GM18873 (cell line): ENCODE data around the gene LCN6.
A peak's percentile ranks its signal among the peaks of the same experiment; 100 is the strongest.
"Not testable (repeated sequence)": the region's sequence is repeated elsewhere in the genome, so short reads cannot be mapped to it uniquely, and the experiment has no call there.

Experiments
- ATAC-seq: cut with Tn5 transposase; IDR thresholded peaks from one replicate; pipeline ENCODE4 v1.9.1; 2021; ENCODE audit warnings: mild to moderate bottlenecking, moderate library complexity, moderate number of reproducible peaks; ENCODE audit not compliant: unreplicated experiment, low FRiP score

LCN6 gene, protein sequence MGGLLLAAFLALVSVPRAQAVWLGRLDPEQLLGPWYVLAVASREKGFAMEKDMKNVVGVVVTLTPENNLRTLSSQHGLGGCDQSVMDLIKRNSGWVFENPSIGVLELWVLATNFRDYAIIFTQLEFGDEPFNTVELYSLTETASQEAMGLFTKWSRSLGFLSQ

DNA sequence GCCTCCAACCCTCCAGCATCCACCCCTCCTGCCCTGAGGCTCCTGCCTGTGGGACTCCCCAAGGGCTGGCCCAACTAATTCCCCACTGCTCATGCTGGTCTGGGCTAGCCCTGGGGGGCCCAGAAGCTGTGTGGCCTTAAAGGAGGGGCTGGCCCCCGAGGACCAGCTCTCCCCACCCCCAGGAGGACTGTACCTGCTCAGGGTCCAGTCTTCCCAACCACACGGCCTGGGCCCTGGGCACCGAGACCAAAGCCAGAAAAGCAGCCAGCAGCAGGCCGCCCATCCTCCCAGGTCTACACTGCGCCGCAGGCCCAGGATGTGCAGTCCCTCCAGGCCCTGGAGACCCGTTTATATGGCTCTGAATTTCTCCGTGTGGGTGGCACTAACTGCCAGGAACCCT is at the start of gene LCN6:
TSS of gene LCN6 (minus strand) at position 325 of the 400 bp plus-strand sequence. CDS start at position 283, 42 bp downstream.
- no peak for ATAC-seq

DNA sequence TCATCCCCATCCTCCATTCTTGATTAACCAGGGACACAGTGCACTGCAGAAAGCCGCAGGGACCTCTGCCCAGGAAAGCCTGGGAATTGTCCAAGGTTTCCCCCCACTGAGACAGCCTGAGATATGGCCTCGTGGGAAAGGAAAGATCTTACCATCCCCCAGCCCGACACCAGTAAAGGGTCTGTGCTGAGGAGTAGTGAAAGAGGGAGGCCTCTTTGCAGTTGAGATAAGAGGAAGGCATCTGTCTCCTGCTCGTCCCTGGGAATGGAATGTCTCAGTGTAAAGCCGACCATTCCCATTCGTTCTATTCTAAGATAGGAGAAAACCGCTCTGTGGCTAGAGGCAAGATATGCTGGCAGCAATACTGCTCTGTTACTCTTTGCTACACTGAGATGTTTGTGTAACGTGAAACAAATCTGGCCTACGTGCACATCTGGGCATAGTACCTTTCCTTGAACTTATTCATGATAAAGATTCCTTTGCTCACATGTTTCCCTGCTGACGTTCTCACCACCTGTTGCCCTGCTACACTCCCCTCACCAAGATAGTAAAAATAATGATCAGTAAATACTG is 48.5 kb upstream of the LCN6 start:
- not testable (repeated sequence) for ATAC-seq

DNA sequence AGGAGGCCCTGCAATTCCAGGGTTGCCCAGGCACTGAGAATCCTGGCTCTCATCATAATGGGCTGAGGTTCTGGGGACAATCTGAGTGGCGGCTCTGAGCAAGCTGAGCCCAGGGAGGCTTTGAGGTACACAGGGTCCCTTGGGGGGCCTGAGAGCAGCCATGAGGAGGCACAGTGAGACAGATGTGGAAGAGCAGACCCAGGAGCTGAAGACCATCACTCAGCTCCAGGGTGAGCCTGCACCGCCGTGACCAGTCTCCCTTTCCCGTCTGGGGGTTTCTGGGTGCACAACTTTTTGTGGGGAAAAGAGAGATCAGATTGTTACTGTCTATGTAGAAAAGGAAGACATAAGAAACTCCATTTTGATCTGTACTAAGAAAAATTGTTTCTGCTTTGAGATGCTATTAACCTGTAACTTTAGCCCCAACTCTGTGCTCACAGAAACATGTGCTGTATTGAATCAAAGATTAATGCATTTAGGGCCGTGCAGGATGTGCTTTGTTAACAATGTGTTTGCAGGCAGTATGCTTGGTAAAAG is 48.0 kb upstream of the LCN6 start, which contains the start of gene CCDC183:
TSS of gene CCDC183 (plus strand) at position 101 of the 537 bp plus-strand sequence. CDS start at position 161, 60 bp downstream.
- ATAC-seq = no peak

DNA sequence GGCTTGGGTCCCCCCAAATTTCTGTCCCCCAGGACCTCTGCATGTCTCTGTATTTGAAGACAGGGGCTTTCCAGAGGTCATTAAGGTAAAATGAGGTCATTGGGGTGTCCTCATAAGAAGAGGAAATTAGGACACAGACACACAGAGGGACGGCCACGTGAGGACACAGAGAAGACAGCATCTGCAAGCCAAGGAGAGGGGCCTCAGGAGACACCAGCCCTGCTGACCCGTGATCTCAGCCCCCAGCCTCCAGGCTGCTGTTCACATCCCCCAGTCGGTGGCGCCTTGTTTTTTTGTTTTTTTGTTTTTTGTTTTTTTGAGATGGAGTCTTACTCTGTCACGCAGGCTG is 46.6 kb upstream of the LCN6 start:
- no peak for ATAC-seq

DNA sequence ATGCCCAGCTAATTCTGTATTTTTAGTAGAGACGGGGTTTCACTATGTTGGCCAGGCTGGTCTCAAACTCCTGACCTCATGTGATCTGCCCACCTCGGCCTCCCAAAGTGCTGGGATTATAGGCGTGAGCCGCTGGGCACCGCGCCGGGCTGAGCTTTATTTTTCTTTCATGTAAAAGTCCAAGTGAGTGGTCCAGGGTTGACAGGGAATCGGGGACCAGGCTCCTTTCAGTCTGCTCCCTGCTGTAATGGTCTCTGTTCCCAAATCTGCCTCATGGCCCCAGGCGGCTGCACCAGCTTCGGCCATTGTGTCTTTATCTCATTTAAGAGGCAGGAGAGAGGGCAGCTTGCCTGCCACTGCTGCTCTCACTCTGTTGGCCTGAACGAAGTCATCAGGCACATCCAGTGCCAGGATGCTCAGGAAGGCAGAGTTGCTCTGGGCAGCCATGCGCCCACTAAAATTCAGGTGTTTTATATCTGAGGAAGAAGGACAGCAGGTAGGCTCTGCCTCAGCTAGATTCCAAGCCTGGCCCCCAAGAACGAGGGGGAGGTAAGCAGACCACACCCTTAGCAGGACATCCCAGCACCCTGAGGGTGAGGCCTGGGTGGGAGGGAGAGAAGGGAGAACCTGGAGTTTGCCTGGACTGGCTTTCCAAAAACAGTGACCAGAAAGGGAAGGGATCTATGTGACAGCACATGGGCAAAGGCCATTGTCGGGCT is 46.1 kb upstream of the LCN6 start:
- no peak for ATAC-seq

DNA sequence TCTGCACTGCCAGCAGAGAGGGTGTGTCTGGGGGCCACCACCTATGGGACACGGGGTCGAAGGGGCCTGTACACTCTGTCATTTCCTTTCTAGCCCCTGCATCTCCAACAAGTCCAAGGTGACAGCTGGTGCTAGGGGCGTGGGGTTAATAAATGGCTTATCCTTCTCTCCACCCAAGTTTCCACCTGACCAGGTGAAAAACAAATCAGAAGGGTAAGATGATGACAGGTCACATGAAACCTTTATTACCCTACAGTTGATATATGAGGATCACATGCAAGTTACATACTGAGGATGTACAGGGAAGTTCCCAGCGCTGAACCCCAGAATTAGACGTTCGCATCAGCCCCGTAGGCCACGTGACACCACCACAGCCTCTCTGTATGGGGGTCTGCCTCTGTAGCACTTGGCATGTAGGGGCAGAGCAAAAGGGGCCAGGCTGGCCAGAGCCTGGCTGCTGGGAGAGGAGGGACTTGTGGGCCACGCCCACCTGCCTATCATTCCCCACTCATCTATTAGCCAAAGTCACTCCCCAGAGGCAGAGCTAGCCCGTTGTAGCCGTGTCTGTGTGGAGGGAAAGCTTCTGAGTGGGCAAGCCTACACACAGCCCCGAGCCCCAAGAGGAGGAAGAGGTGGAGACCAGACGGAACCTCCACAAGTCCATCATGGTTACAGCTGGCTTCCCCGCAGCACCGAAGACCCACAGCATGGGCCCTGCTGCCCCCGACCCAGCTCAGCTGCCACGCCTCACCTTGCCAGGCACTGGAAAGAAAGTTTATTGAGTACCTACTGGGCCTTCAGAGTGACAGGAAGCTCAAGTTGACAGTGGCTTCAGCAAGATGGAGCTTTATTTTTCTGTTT is 45.0 kb upstream of the LCN6 start:
- no peak for ATAC-seq

DNA sequence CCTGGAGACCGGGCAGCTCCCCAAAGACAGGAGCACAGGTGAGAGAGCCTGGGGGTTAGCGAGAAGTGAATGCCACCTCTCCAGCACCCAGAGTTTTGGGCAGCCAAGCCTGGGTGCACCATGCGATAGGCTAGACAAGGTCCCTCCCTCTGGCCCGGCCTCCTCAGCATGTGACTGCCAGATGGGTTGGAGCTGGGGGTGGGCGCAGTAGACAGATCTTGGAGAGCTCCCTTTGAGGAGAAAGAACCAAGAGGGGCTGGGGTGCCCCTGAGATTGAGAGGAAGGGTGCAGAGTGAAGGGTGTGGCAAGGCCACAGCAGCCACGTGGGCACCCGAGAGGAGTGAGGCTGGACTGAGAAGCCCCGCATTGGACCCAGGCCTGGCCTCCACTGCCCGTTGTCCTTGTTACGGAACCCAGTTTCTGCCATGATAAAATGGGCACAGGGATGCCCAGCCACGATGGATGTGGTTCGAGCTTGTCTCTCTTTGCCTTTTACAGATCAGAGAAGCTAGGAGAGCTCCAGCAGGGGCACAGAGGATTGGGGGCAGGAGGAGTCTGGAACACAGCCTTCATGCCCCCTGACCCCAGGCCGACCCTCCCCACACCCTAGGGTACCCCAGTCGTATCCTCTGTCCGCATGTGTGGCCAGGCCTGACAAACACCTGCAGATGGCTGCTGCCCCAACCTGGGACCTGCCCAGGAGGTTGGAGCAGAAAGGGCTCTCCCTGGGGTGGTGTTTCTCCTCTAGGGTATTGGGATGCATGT is 44.2 kb upstream of the LCN6 start:
- ATAC-seq = no peak

DNA sequence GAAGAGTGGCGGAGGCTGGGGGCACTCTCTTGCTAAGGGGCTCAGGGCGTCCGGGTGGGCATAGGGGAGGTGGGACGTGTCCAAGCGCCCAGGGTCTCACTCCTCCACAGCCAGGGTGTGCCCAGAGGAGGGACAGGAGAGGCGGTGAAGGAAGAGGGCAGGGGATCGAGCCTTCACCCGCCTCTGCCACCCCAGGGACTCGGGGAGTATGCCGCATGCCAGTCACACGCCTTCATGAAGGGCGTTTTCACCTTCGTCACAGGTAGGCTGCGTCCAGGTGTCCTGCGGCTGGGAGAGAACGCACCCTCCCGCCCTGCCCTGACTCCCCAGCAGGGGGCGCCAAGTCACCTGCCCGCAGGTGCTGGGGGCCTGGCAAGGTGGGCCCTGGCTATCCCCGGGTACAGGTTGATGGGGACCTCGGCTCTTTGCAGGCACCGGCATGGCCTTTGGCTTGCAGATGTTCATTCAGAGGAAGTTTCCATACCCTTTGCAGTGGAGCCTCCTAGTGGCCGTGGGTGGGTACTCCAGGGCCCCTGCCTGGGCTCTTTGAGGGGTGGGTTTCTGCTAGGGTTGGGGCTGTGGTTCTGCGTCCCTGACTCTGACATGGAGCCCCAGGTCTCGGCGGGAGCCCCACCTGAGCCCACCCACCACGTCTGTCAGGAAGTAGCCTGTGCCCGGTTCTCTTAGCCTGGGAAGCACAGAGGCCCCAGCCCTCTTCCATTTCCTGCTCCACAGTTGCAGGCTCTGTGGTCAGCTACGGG is 43.4 kb upstream of the LCN6 start:
- ATAC-seq = no peak

DNA sequence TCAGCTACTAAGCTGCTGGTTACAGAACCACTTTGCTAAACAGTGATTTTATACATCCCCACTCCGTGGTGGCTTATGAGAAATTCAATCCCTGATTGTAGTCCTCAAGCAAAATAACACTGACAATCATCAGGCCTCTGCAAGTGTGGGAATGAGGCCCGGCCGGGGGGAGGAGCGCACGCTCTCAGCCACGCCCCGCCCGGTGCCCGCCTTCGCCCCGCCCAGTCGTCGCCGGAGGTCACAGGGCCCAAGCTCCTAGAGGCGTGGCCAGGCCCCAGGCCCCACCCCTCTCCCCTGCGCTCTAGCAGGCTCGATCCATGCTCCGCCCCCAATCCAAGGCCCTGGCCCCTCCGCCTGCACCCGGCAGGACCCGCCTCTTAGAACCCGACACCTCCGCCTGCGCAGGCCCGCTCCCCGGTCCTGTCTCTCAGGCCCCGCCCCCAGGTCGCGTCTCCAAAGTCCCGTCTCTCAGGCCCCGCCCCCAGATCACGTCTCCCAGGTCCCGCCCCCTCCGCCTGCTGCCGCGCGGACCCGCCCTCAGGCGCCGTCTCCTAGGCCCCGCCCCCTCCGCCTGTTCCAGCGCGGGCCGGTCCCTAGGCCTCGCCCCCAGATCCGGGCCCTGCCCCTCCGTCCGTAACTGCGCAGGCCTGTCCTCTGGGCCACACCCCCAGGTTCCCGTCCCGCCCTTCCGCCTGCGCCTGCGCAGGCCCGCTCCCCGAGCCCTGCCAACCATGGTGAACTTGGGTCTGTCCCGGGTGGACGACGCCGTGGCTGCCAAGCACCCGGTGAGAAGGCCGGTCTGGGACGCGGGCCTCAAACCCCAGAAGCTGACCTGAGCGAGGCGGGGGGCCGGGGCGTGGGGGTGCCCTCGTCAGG is 42.6 kb upstream of the LCN6 start, which contains the start of gene TMEM141:
TSS of gene TMEM141 (plus strand) at position 705 of the 876 bp plus-strand sequence. CDS start at position 732, 27 bp downstream.
- peak; percentile 62 for ATAC-seq

DNA sequence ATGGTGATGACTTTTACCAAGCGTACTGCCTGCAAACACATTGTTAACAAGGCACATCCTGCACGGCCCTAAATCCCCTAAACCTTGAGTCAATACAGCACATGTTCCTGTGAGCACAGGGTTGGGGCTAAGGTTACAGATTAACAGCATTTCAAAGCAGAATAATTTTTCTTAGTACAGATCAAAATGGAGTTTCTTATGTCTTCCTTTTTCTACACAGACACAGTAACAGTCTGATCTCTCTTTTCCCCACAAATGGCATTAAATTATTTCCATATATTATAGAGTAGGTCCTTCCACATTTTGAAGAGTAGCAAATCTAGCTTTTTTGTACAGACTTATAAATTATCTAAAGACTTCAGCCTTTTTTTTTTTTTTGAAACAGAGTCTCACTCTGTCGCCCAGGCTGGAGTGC is 41.2 kb upstream of the LCN6 start:
- no peak for ATAC-seq

DNA sequence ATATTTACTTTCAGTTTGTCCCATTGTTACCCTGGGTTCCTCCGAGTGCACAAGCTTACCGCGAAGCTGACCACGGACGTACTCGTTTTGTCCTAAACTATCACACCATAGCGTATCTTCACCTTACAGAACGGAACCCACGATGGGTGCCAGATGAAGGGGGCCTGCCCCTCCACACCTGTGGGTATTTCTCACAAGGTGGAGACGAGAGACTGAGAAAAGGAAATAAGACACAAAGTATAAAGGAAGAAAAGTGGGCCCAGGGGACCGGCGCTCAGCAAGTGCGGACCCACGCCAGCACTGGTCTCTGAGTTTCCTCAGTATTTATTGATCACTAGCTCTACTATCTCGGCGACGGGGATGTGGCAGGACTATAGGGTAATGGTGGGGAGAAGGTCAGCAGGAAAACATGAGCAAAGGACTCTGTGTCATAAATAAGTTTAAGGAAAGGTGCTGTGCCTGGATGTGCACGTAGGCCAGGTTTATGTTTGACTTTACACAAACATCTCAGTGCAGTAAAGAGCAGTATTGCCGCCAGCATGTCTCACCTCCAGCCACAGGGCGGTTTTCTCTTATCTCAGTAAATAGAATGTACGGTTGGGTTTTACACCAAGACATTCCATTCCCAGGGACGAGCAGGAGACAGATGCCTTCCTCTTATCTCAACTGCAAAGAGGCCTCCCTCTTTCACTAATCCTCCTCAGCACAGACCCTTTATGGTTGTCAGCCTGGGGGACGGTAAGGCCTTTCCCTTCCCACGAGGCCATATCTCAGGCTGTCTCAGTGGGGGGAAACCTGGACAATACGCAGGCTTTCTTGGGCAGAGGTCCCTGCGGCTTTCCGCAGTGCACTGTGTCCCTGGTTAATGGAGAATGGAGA is 40.6 kb upstream of the LCN6 start:
- ATAC-seq = not testable (repeated sequence)

DNA sequence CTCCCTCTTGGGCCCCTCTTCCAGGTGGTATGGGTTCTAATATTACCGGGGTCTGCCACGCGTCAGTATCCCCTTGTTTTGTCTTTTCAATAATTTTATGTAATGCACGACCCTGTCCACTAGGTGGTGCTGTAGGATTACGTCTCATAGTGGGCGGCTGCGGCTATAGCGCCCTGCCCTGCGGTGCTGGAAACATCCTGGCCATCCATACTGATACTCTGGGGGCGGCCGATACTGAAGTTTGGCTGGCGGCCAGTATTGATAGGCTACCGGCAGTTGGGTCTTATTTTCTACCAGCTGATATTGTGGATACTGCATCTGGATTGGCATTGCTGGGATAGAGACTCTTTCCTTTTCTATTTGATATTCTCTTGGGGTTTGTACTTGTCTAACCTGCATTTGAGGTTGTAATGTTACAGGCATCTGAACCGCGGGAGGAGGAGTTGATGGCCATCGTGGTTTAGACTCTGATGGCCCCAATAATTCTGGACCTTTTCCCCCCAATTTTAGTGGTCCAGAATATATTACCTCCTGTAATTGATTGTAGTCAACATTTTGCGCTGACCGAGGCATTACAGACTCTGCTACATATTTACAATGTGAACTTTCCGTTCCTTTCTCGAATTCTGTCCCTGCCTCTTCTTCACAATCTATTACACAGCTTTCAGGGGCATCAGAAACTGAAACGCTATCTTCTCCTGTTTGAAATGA is 39.5 kb upstream of the LCN6 start:
- no peak for ATAC-seq

DNA sequence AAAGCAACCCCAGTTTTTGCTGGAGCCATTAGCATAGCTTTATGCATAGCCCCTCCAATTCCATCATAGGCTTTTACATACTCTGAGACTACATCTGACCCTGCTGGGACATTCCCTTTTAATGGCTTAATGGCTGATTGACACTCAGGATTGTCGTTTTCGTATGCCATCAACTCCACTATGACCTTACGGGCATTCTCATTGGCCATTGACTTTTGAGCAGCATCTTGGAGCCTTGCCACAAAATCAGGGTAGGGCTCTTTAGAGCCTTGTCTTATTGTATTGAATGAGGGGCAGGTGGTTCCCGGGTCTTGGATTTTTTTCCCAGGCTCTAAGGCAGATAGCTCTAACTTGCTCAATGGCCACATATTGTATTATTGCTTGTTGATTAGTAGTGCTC is 38.7 kb upstream of the LCN6 start:
- not testable (repeated sequence) for ATAC-seq

DNA sequence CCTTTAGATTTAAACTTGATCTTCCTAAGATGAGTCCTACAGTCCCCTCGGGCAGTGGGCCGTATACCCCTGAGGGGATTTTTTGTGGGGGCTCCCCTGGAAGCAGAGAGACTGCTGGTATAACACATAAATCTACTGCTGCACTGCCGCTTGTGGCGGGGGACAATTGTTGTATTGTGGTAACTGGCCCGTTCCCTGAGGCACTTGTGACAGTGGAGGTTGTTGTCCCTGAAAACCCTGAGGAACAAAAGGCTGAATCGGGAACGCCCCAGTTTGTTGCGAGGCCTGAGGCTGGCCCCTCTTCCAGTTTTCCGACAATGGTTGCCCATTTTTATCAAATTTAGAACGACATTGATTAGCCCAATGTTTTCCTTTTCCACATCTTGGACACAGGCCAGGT is 38.1 kb upstream of the LCN6 start:
- no peak for ATAC-seq

DNA sequence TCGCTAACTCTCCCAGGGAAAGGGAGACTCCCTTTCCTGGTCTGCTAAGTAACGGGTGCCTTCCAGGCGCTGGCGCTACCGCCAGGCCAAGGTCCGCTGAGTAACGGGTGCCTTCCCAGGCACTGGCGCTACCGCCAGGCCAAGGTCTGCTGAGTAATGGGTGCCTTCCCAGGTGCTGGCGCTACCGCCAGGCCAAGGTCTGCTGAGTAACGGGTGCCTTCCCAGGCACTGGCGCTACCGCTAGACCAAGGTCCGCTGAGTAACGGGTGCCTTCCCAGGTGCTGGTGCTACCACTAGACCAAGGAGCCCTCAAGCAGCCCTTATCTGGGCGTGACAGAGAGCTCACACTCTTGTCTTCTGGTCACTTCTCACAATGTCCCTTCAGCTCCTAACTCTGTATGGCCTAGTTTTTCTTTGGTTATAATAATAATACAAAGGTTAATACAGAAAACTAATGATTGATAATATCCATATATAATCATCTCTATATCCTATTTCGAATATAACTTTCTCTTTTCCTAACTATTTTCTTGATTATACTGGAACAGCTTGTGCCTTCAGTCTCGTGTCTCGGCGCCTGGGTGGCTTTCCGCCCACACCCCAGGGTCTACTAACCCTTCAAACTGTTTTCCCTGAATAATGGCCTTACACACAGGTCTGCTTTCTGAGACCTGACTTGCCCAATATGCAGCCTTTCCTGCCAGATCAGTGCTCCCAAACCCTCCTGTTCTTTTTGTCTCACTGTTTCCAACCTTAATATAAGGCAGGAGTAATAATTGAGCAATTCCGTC is 37.4 kb upstream of the LCN6 start:
- ATAC-seq = not testable (repeated sequence)

DNA sequence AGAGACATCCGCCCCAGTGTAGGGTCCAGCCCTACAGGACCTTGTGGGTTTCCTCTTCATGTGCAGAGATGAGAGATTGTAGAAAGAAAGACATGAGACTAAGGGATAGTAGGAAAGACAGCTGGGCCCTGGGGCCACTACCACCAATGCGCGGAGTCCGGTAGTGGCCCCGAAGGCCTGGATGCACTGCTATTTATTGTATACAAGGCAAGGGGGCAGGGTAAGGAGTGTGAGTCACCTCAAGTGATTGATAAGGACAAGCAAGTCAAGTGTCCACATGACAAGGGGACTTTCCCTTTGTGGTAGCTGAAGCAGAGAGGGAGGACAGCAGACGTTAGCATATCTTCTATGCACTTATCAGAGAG is 36.7 kb upstream of the LCN6 start:
- no peak for ATAC-seq
